ENCODE results near the gene PCA3.
A peak's percentile ranks its signal among the peaks of the same experiment; 100 is the strongest.

The PCA3 gene

DNA sequence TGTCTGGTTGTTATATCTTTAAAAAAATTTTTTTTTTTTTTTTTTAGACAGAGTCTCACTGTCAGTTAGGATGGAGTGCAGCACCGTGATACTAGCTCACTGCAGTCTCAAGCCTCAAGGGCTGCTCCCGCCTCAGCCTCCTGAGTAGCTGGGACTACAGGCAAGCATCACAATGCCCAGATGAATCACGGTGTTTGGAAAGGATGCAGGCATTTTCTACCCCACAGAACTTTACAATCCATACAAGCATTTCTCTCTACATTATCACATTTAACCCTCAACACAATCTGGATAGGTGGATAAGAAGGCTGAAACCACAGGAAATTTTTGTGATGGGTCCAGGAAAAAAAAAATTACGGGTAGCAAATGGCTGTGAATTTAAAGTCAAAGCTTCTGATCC is 5.8 kb upstream of the PCA3 start:
- DNase-seq: no peak

DNA sequence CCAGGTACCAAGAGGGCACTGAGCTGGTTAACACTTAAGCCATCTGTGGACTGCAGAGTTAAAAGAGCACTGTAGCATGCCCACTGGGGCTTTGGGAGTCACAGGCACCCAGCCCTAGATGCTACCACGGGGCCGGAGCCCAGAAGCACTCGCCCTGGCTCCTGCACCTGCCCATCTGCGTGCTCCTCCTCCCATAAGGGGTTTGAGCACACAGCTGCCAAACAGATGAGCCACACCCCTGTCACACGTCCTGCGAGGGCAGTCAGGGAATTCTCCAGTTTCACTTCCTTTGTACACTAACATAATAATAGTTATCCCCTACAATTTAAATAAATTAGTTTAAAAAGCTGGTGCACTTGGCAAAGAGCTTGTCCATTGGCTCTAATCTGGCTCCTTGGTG is 4.5 kb upstream of the PCA3 start:
- DNase-seq: no peak

DNA sequence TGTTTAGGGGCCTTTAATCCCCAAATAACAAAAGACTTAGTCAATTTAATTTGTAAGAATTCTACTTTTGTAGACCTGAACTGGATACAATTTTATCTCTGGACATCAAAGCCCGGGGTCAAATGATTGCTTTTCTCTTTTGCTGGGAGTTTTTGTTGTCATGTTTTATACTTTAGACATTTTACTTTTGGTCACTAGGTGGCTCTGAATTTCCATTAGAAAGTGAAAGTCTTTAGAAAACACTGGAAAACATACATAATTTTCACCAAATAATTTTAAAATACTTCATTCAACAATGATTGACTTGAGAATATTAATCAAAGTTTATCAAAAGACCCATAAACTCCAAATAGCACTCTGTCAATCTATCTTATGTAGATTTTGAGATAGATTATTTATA is 2.8 kb upstream of the PCA3 start:
- DNase-seq: peak; percentile 14

DNA sequence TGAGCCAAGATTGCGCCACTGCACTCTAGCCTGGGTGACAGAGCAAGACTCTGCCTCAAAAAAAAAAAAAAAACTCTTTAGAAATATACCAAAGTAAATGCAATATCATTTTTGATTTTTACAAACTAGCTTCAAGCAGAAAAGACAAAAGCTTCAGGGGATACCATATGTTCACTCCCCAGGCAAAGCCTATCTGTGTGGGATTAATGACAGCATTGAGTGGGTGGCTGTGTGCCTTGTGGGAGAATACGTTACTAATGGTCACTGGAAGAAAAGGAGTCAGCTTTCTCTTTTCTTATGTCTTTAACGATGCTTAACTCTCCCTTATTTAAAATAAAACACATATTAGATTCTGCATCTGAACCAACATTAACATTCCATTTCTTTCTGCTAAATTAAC is 1.9 kb downstream of the PCA3 start:
- no peak for DNase-seq

DNA sequence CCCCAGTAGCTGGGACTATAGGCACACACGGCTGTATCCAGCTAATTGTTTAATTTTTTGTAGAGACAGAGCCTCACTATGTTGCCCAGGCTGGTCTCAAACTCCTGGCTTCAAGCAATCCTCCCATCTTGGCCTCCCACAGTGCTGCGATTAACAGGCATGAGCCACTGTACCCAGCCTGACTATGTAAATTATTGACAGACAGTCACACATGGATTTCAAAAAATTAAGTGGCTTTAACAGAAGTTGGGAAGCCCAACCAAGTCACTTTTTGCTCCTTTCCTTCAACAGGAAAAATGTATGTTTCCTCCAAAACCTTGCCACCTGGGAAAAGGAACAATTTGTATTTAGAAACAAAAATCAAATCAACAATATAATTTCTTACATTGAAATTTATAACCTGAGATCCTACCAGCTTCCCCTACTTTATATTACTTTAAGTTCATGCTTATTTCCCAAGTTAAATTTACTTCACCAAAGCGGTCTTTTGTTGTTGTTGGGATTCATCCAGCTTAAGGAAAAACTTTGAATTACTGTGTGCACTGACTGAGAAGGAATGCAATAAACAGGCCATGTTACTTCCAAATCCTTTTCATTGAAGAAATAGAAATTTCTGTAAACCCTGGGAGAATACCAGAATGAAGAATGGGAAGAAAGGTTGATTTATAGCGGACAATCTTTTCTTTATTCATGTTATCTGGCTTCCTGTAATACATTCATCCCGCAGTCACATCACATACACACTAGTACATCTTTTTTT is 8.6 kb downstream of the PCA3 start:
- DNase-seq: no peak

DNA sequence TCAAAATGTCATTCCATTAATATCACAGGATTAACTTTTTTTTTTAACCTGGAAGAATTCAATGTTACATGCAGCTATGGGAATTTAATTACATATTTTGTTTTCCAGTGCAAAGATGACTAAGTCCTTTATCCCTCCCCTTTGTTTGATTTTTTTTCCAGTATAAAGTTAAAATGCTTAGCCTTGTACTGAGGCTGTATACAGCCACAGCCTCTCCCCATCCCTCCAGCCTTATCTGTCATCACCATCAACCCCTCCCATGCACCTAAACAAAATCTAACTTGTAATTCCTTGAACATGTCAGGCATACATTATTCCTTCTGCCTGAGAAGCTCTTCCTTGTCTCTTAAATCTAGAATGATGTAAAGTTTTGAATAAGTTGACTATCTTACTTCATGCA is 20.6 kb downstream of the PCA3 start:
- no peak for DNase-seq

DNA sequence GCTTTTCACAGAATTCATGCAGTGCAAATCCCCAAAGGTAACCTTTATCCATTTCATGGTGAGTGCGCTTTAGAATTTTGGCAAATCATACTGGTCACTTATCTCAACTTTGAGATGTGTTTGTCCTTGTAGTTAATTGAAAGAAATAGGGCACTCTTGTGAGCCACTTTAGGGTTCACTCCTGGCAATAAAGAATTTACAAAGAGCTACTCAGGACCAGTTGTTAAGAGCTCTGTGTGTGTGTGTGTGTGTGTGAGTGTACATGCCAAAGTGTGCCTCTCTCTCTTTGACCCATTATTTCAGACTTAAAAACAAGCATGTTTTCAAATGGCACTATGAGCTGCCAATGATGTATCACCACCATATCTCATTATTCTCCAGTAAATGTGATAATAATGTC is 21.3 kb downstream of the PCA3 start:
- no peak for DNase-seq

DNA sequence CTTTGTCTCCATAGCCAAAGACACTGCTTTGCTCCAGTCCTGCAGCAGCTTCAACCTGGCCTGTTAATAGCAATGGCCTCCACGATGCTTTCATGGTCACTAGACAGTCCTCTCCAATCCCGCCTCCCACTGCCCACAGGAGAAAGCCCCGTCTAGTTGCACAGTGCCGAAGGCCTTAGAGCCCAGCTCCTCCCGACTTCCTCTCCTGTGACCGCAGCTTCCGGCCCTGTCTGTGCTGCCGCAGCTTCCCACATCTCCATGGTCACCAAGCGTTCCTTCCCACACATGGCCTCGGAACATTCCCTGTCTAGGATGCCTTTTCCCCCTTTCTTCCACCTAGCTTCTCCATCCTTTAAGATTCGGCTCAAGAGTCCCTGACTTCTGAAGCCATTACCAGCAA is 23.4 kb downstream of the PCA3 start:
- no peak for DNase-seq

DNA sequence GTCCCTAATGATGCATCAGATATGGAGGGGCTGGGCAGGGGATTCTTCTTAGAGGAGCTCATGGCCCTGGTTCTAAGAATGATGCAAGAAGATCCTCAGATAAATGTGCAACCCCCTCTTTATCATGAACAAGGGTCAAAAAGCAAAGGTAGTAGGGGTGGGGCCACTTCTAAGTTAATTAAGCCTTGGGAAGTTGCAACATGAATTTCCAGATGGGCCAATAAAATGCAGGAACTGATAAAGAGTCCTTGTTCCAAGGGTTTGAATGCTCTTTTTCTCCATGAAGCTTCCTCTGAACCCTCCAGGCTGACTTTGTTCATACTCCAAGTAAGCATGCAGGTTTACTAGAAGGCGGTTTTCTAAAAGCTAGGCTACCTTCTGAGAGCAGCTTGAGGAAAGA is 25.6 kb downstream of the PCA3 start:
- no peak for DNase-seq

DNA sequence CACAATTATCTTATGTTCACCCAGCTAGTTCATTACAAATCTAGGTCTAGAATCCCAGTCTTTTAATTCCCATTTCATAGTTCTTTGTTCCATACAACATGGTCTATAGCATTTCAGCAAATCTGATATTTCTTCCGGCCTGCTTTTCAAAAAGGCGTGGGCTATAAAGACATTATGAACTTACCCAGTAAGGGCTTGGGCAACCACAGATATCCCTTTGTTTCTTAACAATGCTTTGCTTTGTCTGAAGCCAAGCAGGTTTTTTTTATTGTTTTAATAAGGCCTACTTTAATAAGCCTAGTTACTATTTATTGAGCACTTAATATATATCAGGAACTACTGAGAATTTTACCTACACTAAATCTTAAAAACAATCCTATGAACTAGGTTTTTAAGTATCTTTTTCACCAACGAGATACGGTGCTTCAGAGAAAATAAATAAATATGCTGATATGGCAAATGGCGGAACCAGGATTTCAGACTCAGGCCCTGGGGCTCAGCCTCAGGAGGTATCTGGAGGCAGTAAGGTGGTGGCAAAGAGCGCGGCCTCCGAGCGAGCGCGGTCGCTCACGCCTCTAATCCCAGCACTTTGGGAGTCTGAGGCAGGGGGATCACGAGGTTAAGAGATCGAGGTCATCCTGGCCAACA is 29.7 kb downstream of the PCA3 start:
- no peak for DNase-seq

DNA sequence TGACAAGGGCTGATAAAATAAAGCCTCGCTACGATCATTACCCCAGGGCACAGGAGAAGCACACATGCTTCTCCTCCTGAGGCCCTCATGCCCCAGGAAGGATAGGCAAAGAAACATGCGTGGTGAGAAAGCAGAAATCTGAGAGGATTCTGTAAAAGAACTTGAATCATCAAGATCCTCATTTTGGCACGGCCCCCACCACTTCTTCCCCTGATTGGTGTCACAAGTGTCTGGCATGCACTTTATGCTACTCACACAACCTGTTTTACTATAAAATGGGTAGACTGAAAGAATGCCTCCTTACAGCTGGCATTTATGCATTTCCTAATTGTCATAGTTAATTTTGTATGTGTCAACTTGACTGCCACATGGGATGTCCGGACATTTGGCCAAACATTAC is 32.1 kb downstream of the PCA3 start:
- DNase-seq: no peak

DNA sequence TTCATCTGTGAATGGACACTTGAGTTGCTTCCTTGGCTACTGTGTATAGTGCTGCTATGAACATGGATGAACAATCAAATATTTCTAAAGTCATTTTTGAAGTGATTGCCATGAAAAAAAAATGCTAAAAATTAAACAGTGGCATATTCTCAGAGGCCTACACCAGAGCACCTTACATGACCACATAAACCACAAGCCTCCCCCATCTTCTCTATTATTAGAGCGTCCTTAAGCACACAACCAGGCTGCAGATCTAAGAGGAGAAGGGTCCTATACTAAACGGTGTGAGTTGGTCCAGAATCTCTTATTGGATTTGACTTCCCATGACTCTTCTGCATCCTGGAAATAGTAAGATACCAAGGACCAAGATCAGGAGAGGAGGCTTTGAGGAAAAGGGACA is 34.3 kb downstream of the PCA3 start:
- no peak for DNase-seq

DNA sequence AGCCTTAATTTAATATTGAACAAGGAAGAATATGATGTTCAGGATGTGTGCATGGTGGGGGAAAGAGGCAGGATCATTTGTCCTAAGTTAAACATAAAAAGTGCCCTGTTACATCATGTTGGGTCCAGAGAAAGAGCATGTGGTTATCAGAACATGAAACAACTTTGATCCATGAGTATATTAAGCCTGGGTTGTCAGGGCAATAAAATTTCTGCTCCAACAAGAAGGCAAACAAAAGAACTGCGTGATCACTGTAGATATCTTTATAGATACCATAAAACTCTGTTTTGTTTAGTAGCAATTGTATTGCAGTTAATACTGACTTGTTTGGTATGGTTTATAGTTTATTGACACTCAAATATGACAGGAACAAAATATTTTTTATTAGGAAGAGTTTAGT is 35.2 kb downstream of the PCA3 start:
- no peak for DNase-seq

DNA sequence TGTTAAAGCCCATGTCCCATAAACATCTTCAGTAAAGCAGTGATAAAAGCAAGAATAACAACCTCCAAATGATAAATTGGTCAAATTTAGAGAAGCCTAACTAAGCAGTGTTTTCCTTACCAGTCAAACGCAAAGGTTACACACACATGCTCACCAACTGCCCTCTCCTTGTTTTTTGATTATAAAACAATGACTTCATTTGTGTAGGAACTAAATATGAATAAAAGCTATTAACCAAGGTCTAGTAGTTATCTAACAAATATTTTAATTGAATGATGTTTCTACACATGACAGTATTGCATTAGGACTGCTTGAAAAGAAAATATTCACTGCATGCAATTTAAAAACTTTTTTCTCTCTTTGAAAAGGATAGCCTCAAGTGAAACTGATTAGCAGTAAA is 36.7 kb downstream of the PCA3 start:
- no peak for DNase-seq

DNA sequence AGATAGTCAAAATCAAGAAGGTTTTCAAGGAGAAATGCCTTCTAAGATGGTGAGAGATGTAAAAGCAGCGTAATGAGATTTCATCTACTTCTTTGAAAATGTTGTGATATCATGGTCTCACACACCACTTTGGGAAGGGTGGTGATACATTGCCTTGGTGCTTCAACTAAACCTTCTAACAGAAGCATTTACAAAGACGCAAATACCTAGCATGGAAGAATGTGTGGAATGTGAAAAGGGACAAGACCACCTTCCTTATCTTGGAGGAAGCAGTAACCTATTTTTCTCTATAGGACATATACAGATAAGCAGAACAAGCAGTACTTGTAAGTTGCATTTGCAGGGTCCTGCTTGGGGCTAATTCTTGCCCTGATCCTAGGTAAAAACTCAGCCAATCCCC is 38.8 kb downstream of the PCA3 start:
- DNase-seq: no peak

DNA sequence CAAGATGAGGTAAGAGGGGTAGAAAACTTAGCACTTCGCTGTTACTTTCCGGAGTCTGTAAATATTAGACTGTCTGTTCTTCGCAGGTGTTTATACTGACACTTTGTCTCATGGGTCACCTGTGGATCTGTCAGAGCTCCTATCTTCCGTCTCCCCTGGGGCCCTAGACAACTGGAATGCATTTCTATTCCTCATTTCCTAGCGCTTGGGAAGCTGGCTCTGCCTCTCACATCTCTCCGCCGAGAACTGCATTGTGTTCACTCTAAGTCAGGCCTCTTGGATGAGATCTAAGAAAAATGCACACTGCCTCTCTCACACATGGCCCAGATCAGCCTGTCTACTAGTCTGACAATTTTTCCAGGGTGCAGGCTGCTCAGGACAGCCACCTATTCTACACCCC is 39.5 kb downstream of the PCA3 start:
- no peak for DNase-seq

DNA sequence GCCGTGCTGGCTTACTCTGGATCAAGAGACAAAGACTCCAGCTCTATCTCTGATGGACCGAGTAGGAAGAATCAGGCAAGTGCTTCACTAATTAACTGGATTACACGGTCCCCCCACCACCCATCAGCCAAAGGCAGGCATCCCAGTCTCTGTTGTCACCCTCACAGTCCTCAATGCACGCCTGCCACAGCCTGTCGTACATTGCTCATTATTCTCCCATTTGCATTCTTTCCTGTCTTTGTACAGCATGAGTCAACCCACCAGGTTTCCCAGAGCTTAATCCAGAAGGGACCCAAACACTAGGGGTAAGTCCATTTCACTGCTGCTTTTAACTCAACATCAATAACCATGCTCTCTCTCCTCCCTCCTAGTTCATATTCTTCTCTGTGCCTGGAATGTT is 44.4 kb downstream of the PCA3 start:
- no peak for DNase-seq

DNA sequence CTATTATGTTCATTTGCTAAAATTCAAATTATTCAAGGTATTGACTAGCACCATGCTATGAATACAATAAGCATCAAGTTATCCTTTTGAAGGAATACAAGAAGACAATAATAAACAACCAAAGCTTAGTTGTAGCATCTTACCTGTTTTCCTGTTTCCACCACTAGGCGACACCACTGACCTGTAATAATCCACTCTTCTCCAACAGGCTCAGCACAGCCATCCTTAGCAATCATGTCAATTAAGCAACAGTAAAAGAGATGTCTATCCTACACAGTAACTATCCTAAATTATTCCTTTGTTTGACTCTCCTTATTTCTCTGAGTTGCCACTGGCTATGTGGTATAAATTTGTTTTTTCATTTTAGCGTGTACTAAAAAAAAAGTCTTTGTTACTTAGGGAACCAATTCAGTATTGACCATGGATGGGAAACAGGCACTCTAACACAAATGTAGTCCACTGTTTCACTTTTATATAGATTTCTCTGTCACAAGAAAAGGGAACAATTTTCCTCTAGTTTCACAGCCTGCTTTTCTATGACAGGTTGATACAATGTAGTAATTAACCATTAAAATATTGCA is 46.2 kb downstream of the PCA3 start:
- DNase-seq: peak; percentile 49

DNA sequence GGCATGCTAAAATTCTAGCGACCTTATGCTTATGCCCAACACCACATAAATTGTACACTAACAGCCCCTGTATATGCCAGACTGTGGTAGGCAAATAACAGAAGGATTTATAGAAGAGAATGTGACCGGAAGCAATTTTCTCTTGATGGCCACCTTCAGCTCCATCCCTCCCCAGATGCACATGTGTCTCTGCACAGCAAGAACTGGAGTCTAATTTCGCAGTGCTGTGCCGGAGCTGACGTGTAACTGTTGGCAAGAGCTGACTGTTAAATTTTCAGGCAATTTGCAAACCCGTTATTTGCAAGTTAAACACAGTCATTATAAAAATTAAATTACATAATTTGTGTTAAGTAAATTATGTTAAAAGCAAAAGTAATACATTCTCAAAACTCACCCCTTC is 48.4 kb downstream of the PCA3 start:
- no peak for DNase-seq

DNA sequence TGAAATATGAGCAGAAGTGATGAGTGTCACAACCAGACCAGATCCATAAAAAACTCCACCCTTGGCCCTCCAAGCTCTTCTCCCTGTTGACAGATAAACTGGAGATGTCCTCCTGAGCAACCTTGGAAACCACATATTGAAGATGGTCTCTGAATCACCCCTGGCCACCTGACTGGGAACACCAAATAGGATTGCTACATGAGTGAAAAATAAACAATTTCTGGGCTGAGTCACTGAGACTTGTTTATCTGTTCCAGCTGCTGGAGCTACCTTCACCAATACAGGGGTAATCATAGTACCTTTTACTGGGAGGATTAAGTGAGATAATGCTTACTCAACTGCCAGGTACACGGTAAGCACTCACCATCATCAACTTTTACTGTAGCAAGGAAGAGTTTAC is 53.3 kb downstream of the PCA3 start:
- DNase-seq: no peak

DNA sequence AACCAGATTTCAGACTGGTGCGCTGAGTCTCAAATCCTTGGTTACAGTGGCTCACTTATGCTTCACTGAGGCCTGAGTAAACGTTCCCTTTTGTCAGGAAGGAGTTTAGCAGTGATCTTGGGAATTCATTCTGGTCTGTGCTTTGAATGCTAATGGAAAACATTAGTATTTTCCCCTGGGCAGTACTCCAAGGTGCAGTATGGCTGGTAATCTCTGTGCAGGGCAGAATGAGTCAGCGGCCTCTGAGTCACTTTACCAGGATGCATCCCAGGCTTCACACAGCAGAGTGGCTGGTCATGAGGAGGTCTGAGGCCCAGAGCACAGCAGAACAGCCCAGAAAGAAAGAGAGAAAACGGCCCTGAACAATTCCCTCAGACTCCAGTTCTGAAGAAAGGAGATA is 54.0 kb downstream of the PCA3 start:
- DNase-seq: peak; percentile 9

DNA sequence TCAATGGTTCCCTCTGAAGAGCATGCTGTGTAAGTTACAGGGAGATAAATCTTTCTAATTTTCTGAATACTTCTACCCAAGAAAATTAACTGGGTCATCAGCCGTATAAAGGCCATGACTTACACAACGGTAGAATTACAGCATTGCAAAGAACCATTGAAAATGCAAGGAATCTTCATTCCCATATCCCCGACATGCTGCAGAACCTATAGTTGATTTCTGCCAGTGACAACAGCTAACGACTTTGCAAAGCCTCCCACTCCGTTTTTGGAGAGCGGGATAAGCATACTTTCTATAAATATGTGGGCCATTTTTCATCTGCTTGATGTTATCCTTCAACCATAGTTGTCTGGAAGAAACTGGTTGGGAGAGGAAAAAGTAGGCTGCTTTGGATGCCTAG is 56.2 kb downstream of the PCA3 start:
- no peak for DNase-seq

DNA sequence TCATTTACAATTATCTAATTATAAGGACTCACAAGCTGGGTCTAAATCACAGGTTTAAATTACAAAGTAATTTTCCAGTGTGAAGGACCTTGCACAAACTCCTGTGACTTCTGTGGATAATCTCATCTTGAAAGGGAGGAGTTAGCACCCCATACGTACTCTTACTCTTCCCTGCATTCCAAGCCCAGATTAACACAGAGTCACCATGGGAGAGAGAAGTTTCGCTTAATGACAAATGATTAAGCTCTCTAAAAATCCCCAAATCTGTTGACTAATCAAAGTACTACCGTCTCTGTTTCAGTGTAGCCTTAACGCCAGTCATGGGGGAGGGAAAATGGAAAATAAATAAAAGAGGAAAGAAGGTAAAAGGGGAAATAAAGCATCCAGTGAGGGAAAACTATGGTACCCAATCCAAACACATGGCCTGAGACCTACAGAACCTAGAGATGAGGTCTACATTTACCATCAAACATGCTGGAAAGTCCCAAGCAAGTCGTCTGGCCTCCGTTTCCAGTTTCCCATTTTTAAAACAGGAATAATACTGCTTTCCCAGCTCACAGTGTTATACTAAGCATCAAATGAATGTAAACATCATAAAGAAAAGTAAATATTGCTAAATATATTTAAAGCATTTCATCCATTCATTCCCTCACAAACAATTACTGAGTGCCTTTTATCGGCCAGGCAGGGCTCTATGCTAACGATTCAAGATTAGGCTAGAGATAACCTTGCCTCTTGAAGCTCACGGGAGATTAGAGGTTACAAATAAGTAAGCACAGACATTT is 63.2 kb downstream of the PCA3 start:
- DNase-seq: no peak

DNA sequence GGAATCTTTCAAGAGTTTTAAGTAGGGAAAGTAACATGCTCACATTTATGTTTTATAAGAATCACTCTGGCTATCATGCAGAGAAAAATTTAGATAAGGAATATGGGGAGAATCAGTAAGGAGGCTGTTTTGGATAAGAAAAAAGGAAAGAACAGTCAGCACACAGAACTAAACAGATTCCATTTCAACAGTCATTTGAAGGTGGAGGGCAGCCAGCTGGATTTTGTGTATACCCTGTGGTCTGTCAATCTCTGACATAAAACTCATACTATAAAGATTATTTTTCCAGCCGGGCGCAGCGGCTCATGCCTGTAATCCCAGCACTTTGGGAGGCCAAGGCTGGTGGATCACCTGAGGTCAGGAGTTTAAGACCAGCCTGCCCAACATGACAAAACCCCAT is 64.2 kb downstream of the PCA3 start:
- no peak for DNase-seq
